HG03439 (cell line): Measurements from ENCODE around the gene UVSSA.
"Not testable (repeated sequence)": the region's sequence is repeated elsewhere in the genome, so short reads cannot be mapped to it uniquely, and the experiment has no call there.

ENCODE experiments used
- ATAC-seq: cut with Tn5 transposase; IDR thresholded peaks from one replicate; pipeline ENCODE4 v1.9.1; 2021; ENCODE audit warnings: mild to moderate bottlenecking, moderate library complexity; ENCODE audit not compliant: unreplicated experiment

Gene UVSSA

DNA sequence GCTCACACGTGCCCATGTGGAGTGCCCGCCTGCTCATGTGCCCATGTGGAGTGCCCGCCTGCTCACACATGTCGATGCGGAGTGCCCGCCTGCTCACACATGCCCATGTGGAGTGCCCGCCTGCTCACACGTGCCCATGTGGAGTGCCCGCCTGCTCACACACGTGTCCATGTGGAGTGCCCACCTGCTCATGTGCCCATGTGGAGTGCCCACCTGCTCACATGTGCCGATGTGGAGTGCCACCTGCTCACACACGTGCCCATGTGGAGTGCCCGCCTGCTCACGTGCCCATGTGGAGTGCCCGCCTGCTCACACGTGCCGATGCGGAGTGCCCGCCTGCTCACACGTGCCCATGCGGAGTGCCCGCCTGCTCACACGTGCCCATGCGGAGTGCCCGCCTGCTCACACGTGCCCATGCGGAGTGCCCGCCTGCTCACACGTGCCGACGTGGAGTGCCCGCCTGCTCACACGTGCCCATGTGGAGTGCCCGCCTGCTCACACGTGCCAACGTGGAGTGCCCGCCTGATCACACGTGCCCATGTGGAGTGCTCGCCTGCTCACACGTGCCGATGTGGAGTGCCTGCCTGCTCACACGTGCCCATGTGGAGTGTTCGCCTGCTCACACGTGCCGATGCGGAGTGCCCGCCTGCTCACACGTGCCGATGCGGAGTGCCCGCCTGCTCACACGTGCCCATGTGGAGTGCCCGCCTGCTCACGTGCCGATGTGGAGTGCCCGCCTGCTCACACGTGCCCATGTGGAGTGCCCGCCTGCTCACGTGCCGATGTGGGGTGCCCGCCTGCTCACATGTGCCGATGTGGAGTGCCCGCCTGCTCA is 47.8 kb downstream of the UVSSA start:
- ATAC-seq = not testable (repeated sequence)

DNA sequence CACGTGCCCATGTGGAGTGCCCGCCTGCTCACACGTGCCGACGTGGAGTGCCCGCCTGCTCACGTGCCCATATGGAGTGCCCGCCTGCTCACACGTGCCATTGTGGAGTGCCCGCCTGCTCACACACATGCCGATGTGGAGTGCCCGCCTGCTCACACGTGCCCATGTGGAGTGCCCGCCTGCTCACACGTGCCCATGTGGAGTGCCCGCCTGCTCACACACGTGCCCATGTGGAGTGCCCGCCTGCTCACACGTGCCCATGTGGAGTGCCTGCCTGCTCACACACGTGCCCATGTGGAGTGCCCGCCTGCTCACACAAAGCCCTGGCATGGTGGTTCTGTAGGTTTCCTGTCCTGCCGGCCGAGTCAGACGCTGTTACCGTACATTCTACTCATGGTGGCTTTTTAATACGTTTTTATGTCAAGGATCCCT is 48.4 kb downstream of the UVSSA start:
- ATAC-seq = not testable (repeated sequence)

DNA sequence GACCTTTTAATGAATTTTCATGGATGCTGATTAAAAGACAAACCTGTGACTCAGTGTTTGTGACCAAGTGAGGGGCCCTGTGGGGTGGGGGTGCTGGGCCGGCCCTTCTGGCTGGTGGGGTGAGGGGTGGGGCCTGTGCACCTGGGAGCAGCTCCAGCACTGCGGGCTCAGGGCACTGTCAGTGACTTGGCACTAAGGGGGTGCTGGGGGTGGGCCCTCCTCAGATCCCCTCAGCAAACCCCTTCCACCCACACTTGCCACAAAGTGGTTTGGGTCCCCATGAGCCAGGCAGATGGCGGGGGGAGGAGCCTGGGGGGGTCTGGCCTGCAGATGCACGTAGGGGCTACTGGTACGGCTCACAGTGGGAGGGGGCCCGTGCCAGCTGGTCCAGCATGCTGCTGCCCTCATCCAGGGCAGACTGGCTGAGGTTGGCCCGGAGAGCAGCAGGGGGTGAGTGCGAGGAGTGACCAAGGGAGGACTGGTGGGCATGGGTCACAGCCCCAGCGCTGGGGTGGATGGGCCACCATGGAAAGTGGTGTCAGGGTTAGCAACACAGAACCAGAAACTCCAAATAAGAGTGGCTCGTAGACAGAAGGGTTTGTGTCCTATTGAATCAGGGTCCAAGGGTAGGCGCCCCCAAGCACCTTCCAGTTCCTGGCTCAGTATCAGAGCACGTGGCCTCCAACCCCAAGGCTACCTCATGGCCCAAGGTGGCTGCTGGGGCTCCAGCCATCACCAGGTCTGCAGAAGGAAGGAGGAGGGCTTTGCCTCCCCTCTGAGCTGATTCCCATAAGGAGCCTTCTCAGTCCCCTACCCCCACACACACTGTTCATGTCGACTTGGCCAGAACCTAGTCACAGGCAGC is 49.2 kb downstream of the UVSSA start:
- ATAC-seq = no peak

DNA sequence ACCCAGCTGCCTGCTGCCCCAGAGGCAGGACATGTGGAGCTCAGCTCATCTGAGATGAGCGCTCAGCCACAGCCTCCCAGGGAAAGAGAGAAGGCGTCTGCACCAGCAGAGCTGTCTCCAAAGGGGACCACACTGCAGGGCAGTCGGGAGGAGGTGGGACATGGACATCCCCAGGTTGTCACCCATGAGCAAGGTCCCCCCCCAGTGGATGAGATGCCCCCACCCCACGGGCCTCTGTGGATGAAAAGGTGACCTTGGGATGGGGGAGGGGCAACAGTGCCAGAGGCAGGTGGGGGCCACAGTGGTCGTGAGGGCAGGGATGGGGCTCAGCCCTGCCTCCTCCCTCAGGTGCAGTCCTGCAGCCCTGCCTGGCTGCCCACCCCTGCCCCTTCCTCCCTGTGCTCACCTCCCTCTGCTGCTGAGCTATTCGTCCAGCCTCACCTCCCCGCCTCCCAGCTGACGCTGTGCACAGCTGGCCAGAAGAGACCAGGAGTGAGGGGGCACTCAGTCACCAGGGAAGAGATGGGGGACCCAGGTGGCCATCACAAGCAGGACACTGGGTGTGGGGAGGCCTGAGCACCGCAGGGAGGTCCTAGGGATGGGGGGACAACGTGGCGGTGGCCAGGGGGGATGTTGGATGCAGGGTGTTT is 49.9 kb downstream of the UVSSA start:
- no peak for ATAC-seq

DNA sequence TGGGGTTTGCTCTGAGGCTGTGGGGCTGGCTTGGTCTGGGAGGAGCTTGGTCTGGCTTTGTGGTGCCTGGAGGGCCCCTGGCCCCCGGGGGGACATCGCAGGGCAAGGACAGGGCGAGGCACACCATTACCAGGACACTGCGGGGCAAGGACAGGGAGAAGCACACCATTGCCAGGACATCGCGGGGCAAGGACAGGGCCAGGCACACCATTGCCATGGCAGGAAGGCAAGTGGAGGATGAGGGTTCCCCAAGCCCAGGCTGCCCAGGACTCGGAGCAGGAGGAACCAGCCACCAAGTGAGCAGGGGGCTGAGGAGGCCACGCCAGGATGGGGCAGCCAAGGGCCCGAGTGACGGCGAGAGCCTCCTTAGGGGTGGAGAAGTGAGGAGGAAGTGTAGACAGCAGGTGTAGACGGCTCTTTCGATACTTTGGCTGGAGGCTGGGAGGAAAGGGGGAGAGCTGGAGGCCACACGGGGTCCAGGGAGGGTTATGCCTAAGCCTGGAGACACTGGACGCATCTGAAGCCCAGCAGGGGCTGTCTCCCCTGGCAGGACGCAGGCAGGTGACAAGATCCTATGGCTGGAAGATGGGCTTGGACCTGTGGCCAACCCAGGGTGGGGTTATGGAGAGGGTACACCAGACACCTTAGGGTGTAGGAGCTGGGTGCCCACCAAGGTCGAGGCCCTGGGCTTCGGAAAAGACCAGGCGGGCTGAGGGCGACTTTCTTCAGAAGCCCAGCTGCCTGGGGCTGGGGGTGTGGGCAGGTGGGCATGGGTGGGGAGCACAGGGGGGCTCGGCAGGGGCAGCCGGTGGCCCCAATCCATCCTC is 51.9 kb downstream of the UVSSA start:
- no peak for ATAC-seq

DNA sequence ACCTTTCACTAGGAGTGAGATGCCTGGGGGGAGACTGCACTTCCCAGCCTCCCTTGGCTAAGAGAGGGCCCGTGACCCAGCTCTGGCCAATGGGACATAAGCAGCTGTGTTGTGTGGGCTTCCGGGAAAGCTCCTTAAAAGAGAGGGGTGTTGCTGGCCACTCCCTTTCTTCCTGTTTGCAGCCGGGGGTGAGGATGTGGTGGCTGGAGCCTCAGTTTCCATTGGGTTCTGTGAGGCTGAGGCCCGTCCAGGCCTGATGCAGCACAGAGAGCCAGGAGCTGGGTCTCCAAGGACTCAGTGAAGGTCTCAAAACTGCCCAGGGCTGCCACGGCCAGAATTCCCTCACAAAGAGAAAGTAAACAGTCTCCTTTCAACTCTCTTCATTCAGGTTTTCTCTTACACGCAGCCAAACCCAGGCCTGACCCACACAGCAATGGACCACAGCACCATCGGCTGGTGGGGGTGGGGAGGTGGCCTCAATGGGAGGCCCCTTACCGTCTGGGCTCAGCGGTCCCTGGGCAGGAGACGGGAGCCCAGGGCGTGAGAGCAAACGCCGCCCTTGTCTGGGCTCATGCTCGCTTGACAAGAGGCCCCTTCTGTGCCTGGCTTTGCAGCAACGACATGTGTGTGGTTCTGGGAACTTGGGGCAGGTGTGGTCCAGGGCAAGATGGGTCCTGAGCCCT is 52.6 kb downstream of the UVSSA start:
- ATAC-seq = no peak

DNA sequence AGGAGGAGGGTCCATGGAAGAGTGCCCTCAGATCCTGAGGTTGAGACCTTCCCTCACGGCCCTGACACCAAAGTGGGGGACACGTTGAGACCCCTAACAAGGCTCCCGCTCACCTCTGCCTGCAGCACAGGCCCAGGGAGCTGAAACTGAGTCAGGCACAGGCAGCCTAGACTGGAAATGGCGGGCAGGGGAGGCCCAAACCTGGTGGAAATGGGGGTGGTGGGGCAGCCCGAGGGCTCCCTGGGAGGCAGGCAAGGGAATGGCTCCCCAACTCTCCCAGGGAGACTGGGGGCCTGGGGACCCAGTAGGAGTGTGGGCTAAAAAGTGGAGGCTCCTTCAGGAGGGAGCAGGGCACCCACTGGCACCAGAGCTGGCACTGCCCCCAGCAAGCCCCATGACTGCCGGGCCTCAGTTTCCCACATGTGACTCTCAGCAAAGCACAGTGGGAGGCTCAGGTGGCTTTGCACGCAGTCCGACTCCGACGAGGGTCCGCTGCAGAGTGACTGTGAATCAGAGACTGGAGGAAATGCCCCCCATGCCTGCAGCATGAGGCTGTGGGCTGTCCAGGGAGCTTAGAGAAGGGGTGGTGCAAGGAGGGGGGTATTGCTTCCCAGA is 53.3 kb downstream of the UVSSA start:
- ATAC-seq = no peak

DNA sequence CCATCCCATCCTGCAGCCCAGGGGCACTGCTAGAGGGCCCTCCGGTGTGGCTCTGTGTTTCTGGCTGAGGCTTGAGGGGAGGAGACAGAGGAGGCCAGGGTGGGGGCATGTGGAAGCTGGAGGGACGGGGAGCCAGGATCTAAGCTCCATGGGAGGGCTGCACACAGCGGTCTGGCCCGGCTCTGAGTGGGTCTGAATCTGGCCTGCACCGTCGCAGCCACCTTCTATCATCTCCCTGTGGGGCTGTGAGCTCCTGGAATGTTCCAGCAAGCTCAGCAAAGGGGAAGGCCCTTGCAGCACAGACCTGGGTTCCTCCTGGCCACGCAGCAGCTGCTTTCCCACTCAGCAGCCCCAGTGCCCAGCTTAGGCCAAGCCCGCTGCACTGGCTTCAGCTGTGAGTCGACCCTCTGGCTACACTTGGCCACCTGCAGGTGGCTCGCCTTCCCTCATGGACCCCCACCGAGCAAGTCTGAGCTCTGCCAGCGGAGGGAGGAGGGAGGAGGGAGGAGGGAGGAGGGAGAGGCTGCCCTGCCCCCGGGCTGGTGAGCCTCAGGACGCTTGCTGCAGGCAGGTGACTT is 53.9 kb downstream of the UVSSA start:
- no peak for ATAC-seq

DNA sequence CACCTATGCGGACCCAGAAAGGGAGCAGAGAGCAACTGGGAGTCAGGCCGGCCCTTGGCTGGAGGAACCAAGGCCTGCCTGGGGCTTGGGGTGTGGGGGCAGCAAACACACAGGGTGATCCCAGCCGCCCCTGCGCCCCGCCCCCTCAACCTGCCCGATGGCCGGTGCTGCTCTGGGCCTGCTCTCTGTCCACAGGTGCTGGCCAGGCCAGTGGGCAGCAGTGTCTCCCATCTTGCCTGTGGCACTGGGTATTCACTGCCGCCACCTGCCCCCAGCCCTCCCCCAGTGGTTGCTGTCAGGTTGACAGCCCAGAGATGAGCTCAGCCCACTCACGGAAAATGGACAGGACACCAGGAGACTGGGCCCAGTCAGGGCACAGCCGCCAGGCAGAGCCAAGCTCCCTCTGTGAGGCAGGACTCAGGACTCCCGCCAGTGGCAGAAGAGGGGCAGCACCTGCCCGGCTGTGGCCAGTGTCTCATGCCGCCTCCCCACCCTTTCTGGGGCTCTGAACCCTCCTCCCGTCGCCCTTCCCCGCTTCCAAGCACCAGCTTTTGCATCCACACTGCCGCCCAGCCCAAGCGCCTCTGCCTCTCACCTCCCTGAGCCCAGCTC is 54.5 kb downstream of the UVSSA start:
- no peak for ATAC-seq

DNA sequence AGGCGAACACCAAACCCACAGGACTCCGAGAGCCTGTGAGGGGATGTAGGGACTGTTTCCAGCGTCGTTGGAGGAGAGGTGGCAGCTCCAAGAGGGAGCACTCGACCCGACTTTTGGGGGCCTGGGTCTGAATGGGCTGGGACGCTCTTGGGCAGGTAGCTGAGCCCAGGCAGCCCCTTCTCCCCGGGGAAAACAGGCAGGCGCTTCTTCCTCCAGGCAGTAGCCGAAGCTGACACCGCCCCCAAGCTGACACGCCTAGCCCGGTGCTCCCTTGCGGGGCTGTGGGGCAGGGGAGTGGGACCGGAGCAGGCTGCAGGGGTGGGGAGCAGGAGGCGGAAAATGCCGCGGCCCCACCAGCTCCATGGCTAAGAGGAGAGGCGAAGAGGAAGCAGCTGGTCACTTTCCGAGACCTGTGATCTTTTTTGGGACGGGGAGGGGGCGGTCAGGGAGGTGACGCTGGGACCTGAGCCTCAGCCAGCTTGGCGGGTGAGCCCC is 55.1 kb downstream of the UVSSA start:
- no peak for ATAC-seq

DNA sequence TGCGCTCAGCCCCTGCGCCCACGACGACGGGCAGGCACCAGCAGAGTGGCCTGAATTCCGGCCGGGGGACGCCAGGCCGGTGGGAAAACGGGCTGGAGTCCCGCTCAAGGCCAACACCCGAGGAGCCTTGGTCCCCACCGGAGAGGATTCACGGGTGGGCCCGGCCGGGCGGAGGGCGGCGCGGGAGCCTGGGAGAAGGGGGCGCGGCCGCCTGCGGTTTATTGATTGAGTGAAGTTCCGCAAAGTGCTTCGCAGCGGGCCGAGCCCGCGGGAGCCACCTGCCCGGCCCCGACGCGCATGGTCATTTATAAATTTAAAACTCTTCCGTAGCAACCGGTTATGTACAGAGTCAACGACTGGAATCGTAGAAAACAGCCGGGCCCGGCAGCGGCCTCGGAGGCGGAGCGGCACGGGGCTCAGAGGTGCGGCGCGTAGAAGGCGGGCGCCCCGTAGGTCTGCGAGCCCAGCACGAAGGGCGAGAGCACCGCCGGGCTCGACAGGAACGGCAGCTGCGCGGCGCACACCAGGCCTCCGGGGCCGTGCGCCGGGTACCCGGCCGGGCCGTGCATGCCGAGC is 55.6 kb downstream of the UVSSA start:
- no peak for ATAC-seq

DNA sequence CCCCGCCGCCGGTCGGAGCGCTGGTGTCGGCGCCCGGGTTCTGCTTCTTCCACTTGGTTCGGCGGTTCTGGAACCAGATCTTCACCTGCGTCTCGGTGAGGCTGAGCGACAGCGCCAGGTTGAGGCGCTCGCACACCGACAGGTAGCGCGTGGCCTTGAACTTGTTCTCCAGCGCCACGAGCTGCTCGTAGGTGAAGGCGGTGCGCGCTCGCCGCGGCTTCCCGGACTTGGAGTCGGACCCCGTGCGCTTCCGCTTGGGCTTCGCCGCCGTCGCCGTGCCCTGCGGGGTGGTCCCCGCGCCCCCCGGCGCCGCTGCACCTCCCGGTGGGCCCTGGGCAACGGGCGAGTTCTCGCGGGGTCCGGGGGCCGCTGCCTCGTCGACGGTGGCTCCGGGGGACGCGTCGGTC is 56.2 kb downstream of the UVSSA start:
- no peak for ATAC-seq

DNA sequence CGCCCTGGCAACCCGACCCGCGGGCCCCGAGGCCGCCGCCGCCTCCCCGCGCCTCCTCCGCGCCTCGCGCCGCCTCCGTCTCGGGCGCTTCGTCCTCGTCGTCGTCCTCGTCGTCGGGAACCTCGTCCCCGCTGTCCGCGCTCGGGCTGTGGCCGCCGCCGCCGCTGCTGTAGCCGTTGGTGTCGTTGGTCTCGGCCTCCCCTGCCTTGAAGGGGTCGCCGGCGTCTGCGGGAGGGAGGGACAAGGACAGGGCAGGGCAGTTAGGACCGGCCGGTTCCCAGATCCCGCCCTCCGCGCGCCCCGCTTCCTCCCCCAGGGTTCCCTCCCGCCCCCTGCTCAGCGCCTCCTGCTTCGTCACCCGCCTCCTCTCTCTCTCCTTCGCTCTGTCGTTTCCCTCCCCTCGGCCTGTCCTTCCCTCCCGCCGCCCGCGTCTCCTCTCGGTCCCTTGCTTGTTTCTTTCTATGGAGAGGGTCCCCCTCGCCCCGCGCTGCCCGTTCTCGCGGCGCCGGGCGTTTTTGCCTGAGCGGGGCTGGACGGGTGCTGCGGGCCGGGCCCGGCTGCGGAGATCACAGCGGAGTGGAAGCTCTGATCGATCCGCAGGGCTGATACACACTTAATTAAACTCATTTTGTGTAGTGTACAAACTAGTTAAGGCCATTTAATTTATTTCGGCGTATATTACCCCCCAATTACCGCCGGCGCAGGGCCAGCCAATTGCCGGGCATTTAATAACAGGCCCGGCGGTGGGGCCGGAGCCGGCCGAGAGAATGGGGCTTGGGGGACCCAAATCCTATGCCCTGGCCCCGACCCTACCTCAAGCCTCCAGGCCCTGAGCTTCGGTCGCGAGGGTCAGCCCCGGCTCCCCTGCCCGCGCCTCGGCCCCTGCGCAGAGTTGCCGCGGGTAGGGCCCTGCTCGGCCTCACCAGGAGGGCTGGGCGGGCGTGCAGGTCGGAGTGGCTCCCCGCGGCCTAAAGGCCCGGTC is 56.9 kb downstream of the UVSSA start:
- no peak for ATAC-seq

DNA sequence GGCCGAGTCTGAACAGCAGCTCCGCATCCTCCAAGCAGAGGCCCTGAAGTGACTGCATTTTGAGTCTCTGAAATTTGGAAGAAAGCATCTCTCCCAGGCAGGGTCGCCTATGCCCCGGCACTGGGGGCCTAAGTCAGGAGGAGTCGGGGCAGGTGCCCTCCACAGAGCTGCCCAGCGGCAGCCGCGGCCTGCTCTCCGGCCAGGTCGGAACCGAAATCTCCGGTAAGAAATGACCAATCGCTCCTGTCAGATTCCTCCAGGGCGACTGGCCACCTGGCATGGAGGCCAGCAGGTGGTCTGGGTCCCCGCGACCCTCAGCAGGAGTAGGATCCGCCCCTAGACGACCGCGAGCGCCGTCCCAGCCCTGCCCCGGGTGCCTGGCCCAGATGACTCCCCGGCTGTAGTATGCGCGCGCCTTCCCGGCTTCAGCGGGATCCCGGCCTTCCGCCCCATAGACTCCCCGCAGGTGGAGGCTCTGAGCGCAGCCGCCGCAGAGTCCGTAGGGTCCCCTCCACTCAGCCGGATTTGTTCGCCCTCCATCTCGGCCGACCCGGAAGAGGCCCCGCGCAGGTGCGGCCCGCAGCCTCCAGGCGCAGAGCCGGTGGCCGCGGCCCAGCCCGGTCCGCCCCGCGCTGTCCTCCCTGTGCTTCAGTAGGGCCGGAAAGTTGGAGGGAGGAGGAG is 57.7 kb downstream of the UVSSA start:
- ATAC-seq = no peak

DNA sequence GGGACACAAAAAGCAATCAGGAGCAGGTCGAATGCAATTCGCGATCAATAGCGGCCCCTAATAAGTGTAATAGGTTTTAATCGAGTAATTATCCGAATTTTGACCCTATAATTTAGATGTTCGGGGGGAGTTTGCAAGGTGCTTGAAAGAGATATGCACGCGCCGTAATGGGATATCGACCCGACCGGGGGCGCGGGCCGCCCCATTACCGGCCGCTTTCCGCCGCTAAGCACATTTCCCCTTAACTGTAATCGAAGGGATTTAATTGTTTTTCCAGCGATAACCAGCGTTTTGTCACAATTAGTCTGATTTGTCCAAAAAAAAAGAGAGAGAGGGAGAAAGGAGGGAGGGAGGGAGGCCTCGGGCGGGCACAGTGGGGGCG is 58.2 kb downstream of the UVSSA start:
- no peak for ATAC-seq

DNA sequence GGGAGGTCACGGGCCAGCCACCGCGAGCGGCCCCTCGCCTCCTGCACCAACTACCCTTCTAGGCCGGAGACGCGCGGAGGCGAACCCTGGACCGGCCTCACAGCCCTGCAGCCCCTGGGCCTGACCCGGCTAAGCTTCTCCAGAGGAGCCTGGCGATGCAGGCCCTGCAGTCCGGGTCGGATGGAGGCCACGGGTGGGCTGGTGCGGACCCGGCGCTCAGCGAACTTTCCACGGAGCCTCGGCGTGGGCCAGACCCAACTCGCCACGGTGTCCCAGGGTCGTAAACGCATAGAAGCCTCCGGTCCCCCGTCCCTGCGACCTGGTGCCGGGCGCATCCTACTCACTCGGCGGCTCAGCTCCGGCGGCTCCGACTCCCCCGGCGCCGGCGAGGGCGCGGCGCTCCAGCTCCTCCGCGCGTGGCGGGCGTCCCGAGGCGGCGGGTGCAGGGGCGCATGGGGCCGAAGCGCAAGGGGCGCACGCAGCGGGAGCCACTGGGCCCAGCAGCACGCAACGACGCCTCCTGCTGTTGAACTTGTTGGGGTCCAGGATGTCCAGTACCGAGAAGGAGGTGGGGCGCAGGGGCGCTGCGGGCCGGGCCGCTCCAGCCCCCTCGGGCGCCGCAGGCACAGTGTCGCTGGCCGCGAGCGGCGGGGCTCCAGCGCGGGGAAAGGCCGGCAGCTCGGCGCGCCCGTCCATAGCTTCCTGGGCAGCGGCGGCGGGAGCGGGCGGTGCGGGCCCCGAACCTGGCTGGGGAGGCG is 58.8 kb downstream of the UVSSA start:
- ATAC-seq = no peak
